ENCODE results near the gene CTNNA2.

GRCh38 chr2:80185091-80185490 is 672.2 kb downstream of the CTNNA2 start:
- TF ChIP-seq ELF1 (IDR thresholded peaks at IDR 0.05): no peak
- TF ChIP-seq POLR2AphosphoS5 (IDR thresholded peaks at IDR 0.05; ENCODE audit: low read depth, low read length): no peak

Measured in SK-N-SH (cell line).